WERI-Rb-1 (cell line): ENCODE data around the gene CYP39A1.

Source experiments
- DNase-seq: peaks from one replicate; pipeline ENCODE4 v3.0.0-alpha.2; 2020
- H3K27ac ChIP-seq: fragments of 250-450 bp; sonication (Bioruptor Pico); 2 replicates; pipeline ENCODE4 v1.5.1; 2020; ENCODE audit warnings: mild to moderate bottlenecking, moderate library complexity
- H3K27me3 ChIP-seq: fragments of 250-450 bp; sonication (Bioruptor Pico); 2 replicates; pipeline ENCODE4 v1.5.1; 2021; ENCODE audit warnings: mild to moderate bottlenecking, low read depth, moderate library complexity; ENCODE audit not compliant: insufficient read depth, severe bottlenecking
- H3K36me3 ChIP-seq: fragments of 250-450 bp; sonication (Bioruptor Pico); 2 replicates; pipeline ENCODE4 v1.5.1; 2020; ENCODE audit warnings: mild to moderate bottlenecking, moderate library complexity
- H3K4me3 ChIP-seq: 2 replicates; pipeline ENCODE4 v1.5.1; 2011; ENCODE audit warnings: low read depth, mild to moderate bottlenecking, control low read depth, low read length
- H3K9me3 ChIP-seq: fragments of 250-450 bp; sonication (Bioruptor Pico); 2 replicates; pipeline ENCODE4 v1.5.1; 2021; ENCODE audit warnings: mild to moderate bottlenecking, moderate library complexity; ENCODE audit not compliant: severe bottlenecking
- CTCF ChIP-seq: IDR thresholded peaks from 2 replicates; pipeline ENCODE4 v1.5.1; 2011; ENCODE audit warnings: low read depth, mild to moderate bottlenecking, control low read depth, inconsistent platforms, low read length

Gene CYP39A1

GRCh38 chr6:46688966-46689335, 36.3 kb upstream of the CYP39A1 start:
- Histone ChIP-seq H3K27ac (no peak overlapping the region), H3K9me3 (no peaks in the 10 kb centered on the region), H3K36me3 (no peaks in the 10 kb centered on the region), H3K27me3 (no peaks in the 10 kb centered on the region), H3K4me3 (no peak overlapping the region)
- DNase-seq, result no peak
- TF ChIP-seq CTCF, result no peak

- no peak overlapping the region for H3K27ac ChIP-seq
- DNase-seq, result no peak
- H3K27me3 ChIP-seq, result no peaks in the 10 kb centered on the region
- H3K9me3 ChIP-seq, result no peaks in the 10 kb centered on the region
- H3K4me3 ChIP-seq, result no peak overlapping the region
- H3K36me3 ChIP-seq, result no peaks in the 10 kb centered on the region
- TF ChIP-seq CTCF, result no peak
Observed at GRCh38 chr6:46688117-46688965, 35.7 kb upstream of the CYP39A1 start.

- no peak within 1 kb of the TSS for H3K27ac ChIP-seq
- DNase-seq, result no peak
- no peak within 1 kb of the TSS for H3K4me3 ChIP-seq
- TF ChIP-seq CTCF, result no peak
- no peaks in the 10 kb centered on the region for H3K9me3 ChIP-seq
- no peaks in the 10 kb centered on the region for H3K36me3 ChIP-seq
- no peaks in the 10 kb centered on the region for H3K27me3 ChIP-seq
Observed at GRCh38 chr6:46687619-46688097, 35.0 kb upstream of the CYP39A1 start, which contains the start of gene TDRD6. TSS of gene TDRD6 (plus strand) at chr6:46687885. CDS start at chr6:46688129, 244 bp downstream.

GRCh38 chr6:46684771-46685170, 32.2 kb upstream of the CYP39A1 start:
- Histone ChIP-seq H3K4me3 (no peak overlapping the region), H3K27me3 (no peaks in the 10 kb centered on the region), H3K27ac (no peak overlapping the region), H3K9me3 (no peaks in the 10 kb centered on the region), H3K36me3 (no peaks in the 10 kb centered on the region)
- no peak for DNase-seq
- TF ChIP-seq CTCF, result no peak

GRCh38 chr6:46677314-46677654, 24.7 kb upstream of the CYP39A1 start:
- no peak overlapping the region for H3K27ac ChIP-seq
- H3K4me3 ChIP-seq, result no peak overlapping the region
- H3K9me3 ChIP-seq, result no peaks in the 10 kb centered on the region
- H3K36me3 ChIP-seq, result no peaks in the 10 kb centered on the region; the same call in 1 of the 2 replicates
- peak; percentile 68 for TF ChIP-seq CTCF
- H3K27me3 ChIP-seq, result no peaks in the 10 kb centered on the region
- DNase-seq, result no peak
